ENCODE results near the gene RAD50.

The RAD50 gene

DNA sequence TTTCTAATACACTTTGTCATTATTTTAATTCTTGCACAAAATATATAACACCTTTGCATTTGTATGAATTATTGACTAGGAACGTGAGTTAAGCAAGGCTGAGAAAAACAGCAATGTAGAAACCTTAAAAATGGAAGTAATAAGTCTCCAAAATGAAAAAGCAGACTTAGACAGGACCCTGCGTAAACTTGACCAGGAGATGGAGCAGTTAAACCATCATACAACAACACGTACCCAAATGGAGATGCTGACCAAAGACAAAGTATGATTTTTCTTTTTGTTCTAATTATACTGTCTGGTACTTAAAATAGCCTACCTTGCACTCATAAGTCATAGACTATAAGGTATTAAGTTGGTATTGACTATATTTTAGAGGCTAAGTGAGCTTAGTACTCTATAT lies 34.4 kb downstream of the RAD50 start:
- Histone ChIP-seq H3K4me2 (ENCODE audit: low read depth, low read length) (no peak overlapping the region), H3K4me3 (ENCODE audit: low read length) (no peak overlapping the region), H2AFZ (ENCODE audit: low read length) (no peak overlapping the region), H3F3A (ENCODE audit: insufficient read depth, low read length) (no peaks in the 10 kb centered on the region), H4K20me1 (ENCODE audit: insufficient read depth, low read length) (no peaks in the 10 kb centered on the region), H3K9ac (ENCODE audit: low read length) (no peak overlapping the region), H3K9me3 (replicated peaks; ENCODE audit: insufficient read depth, low read length) (no peaks in the 10 kb centered on the region), H3K9me2 (replicated peaks; ENCODE audit: insufficient read depth, low read length) (no peaks in the 10 kb centered on the region), H3K27me3 (replicated peaks; ENCODE audit: insufficient read depth, low read length) (no peaks in the 10 kb centered on the region), H3K4me1 (ENCODE audit: low read length) (no peaks in the 10 kb centered on the region), H3K27ac (ENCODE audit: low read length) (no peak overlapping the region), H3K79me2 (ENCODE audit: low read length) (no peaks in the 10 kb centered on the region), H3K36me3 (replicated peaks; ENCODE audit: insufficient read depth, low read length) (no peaks in the 10 kb centered on the region)
- no peak for DNase-seq
- TF ChIP-seq, protein P1, sequence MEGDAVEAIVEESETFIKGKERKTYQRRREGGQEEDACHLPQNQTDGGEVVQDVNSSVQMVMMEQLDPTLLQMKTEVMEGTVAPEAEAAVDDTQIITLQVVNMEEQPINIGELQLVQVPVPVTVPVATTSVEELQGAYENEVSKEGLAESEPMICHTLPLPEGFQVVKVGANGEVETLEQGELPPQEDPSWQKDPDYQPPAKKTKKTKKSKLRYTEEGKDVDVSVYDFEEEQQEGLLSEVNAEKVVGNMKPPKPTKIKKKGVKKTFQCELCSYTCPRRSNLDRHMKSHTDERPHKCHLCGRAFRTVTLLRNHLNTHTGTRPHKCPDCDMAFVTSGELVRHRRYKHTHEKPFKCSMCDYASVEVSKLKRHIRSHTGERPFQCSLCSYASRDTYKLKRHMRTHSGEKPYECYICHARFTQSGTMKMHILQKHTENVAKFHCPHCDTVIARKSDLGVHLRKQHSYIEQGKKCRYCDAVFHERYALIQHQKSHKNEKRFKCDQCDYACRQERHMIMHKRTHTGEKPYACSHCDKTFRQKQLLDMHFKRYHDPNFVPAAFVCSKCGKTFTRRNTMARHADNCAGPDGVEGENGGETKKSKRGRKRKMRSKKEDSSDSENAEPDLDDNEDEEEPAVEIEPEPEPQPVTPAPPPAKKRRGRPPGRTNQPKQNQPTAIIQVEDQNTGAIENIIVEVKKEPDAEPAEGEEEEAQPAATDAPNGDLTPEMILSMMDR (IDR thresholded peaks at IDR 0.05; ENCODE audit: low read length) = peak; percentile 26
- no peak for TF ChIP-seq EZH2 (optimal IDR thresholded peaks at IDR 0.05; ENCODE audit: low read depth, low read length)

DNA sequence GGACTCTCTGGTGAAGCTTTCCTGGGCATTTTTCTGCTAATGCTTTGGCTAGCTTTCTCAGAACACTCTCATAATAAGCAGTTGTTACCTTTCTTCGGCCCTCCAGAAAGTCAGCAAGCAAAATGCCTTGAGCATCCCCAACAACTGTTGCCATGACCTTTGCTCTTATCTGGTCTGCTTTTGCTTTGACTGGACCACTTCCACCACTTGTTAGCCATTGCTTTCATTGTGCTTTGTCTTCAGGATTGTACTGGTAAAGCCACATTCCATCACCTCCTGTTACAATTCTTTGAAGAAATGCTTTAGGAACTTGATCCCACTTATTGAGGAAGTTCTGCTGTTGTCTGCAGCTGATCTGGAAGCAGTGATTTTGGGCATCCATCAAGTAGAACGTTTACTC lies 35.7 kb downstream of the RAD50 start:
- TF ChIP-seq, protein P1 (IDR thresholded peaks at IDR 0.05; ENCODE audit: low read length) = no peak
- TF ChIP-seq EZH2 (optimal IDR thresholded peaks at IDR 0.05; ENCODE audit: low read depth, low read length) (no peak), EZH2phosphoT487 (IDR thresholded peaks at IDR 0.05; ENCODE audit: low read length) (no peak)
- no peaks in the 10 kb centered on the region for H3K9me2 ChIP-seq (replicated peaks; ENCODE audit: insufficient read depth, low read length)
- H3K9ac ChIP-seq (ENCODE audit: low read length) = no peak overlapping the region
- no peaks in the 10 kb centered on the region for H3K79me2 ChIP-seq (ENCODE audit: low read length)
- H3K27ac ChIP-seq (ENCODE audit: low read length) = no peak overlapping the region
- no peaks in the 10 kb centered on the region for H3K27me3 ChIP-seq (replicated peaks; ENCODE audit: insufficient read depth, low read length)
- no peaks in the 10 kb centered on the region for H3K9me3 ChIP-seq (replicated peaks; ENCODE audit: insufficient read depth, low read length)
- no peak overlapping the region for H3K4me2 ChIP-seq (ENCODE audit: low read depth, low read length)
- H3K4me1 ChIP-seq (ENCODE audit: low read length) = no peaks in the 10 kb centered on the region
- DNase-seq = no peak
- no peaks in the 10 kb centered on the region for H3F3A ChIP-seq (ENCODE audit: insufficient read depth, low read length)
- H4K20me1 ChIP-seq (ENCODE audit: insufficient read depth, low read length) = no peaks in the 10 kb centered on the region
- no peak overlapping the region for H3K4me3 ChIP-seq (ENCODE audit: low read length)
- no peak overlapping the region for H2AFZ ChIP-seq (ENCODE audit: low read length)
- H3K36me3 ChIP-seq (replicated peaks; ENCODE audit: insufficient read depth, low read length) = no peaks in the 10 kb centered on the region

DNA sequence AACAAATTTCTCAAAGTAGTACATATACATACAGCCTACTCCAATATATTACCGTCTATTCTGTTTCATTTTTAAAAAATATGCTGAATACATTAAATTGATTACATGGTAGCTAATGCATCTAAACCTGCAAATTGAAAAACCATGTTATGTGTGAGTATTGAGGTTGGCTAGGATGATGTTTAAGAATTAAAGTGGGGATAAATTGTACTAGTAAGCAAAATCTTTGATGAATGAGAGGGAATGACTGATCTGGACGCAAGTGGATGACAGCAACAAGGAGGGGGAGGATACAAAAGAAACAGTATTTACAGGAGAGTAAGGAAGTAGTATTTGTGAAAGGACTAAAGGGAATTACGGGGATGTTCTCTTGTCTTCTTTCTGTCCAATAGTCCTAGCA lies 37.4 kb downstream of the RAD50 start:
- Histone ChIP-seq H3F3A (ENCODE audit: insufficient read depth, low read length) (no peaks in the 10 kb centered on the region), H3K9me3 (replicated peaks; ENCODE audit: insufficient read depth, low read length) (no peaks in the 10 kb centered on the region), H3K27ac (ENCODE audit: low read length) (no peak overlapping the region), H3K9ac (ENCODE audit: low read length) (no peak overlapping the region), H3K27me3 (replicated peaks; ENCODE audit: insufficient read depth, low read length) (no peaks in the 10 kb centered on the region), H3K79me2 (ENCODE audit: low read length) (no peaks in the 10 kb centered on the region), H3K4me1 (ENCODE audit: low read length) (no peaks in the 10 kb centered on the region), H3K36me3 (replicated peaks; ENCODE audit: insufficient read depth, low read length) (no peaks in the 10 kb centered on the region), H3K4me2 (ENCODE audit: low read depth, low read length) (no peak overlapping the region), H3K4me3 (ENCODE audit: low read length) (no peak overlapping the region), H4K20me1 (ENCODE audit: insufficient read depth, low read length) (no peaks in the 10 kb centered on the region), H2AFZ (ENCODE audit: low read length) (no peak overlapping the region), H3K9me2 (replicated peaks; ENCODE audit: insufficient read depth, low read length) (no peaks in the 10 kb centered on the region)
- no peak for DNase-seq
- TF ChIP-seq, protein P1 (IDR thresholded peaks at IDR 0.05; ENCODE audit: low read length) = no peak
- TF ChIP-seq EZH2 (optimal IDR thresholded peaks at IDR 0.05; ENCODE audit: low read depth, low read length) (no peak), EZH2phosphoT487 (IDR thresholded peaks at IDR 0.05; ENCODE audit: low read length) (no peak)
